GM19099 (cell line): Measurements from ENCODE around the gene CDKN2D.

Experiments
- POLR2A ChIP-seq: IDR thresholded peaks from 3 replicates; pipeline ENCODE4 v1.6.1; 2011; ENCODE audit warnings: low read depth; ENCODE audit not compliant: insufficient read length; ENCODE audit errors: extremely low read depth

CDKN2D gene

DNA sequence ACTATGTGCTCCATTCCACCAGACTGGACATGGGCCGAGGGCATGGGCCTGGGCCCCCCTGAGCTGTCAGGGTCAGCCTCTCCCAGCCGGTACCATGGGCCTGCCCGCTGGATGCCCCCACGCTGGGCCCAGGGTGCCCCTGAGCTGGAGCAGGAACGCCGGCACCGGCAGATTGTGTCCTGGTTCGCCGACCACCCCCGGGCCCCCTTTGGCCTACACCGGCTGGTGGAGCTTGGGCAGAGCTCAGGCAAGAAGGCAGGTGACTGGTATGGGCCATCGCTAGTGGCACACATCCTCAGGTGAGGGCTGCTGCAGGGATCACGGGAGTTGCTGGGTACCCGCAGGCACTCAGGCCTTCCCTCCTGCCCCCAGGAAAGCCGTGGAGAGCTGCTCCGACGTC, 22.0 kb downstream of the CDKN2D start:
- TF ChIP-seq POLR2A, result no peak

DNA sequence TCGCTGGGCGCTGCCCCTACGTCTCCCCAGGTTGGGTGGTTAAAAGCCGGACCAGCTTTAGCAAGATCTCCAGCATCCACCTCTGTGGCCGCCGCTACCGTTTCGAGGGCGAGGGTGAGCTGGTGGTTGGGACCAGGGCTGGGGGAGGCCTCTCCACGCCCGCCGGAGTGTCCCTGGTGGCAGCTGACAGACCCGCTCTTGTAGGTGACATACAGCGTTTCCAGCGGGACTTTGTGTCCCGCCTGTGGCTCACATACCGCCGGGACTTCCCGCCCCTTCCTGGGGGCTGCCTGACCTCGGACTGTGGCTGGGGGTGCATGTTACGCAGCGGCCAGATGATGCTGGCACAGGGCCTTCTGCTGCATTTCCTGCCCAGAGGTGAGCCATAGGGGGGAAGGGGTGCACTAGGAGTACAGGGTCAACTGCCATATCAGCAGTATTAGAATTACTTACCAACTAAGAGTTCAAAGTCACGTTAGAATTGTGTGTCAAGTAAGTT, 24.0 kb downstream of the CDKN2D start:
- TF ChIP-seq POLR2A, result no peak

DNA sequence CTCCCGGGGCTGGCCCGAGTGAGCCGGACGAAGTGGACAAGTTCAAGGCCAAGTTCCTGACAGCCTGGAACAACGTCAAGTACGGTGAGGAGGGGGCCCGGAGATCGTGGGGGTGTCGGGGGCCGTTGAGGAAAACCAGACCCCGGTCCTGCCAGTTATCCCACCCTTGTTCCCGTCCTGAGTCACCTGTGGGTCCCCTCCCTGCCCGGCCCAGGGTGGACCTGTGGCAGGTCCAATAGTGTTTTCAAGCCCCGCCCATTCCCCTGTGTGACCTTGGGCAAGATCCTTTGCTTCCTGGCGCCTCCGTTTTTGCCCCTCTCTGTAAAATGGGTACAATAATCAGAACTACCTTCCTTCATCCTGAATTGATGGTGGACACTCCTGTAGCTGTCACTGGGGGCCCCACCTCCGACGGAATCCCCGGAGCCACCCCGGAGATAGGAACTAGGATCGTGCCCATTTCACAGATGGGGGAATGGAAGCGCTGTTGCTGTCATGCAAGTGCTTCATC, 24.5 kb downstream of the CDKN2D start:
- no peak for TF ChIP-seq POLR2A

DNA sequence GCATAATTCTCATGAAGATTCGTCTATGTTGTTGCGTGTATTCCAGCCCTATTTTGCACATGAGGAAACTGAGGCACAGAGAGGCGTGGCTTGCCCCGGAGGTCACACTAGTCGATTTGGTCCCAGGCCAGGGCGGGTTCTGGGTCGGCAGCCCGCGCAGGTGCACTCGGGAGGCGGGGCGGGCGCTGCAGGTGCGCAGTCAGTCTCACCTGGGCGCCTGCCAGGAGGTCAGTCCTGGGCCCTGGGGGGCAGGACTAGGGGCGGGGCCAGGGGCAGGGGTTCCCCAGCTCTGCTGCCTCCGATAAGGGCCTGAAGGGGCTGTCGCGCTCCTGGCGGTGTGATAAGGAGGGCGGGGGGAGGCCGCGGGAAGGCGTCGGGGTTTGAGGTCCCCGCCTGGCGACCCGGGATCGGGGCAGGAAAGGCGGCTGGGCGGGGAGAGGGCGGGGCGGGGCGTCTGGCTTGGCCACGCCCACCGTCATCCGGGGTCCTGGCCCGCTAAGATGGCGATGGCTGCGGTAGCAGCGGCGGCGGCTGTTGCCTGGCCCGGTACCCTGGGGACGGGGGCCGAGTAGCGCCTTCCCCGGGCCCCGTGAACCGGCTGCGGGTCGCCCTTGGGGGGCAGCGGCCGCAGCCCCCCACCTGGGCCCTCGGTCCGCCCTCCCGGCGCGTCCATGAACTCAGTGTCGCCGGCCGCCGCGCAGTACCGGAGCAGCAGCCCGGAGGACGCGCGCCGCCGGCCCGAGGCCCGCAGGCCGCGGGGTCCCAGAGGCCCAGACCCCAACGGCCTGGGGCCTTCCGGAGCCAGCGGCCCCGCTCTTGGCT, 25.1 kb downstream of the CDKN2D start, which contains the start of gene ATG4D:
Gene ATG4D (plus strand): TSS at position 485 of the 822 bp plus-strand sequence. CDS start 187 bp downstream, at position 672.
- peak; percentile 91 for TF ChIP-seq POLR2A

DNA sequence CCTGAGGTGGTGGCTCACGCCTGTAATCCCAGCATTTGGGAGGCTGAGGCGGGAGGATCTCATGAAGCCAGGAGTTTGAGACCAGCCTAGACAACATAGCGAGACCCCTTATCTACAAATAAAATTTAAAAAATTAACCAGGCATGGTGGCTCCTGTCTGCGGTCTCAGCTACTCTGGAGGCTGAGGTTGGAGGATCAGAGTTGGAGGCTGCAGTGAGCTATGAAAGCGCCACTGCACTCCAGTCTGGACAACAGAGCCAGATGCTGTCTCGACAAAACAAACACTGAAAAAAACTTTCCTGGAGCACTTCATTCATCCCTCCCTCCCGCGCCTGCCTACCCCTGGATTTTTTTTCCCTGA, 25.7 kb downstream of the CDKN2D start:
- no peak for TF ChIP-seq POLR2A

DNA sequence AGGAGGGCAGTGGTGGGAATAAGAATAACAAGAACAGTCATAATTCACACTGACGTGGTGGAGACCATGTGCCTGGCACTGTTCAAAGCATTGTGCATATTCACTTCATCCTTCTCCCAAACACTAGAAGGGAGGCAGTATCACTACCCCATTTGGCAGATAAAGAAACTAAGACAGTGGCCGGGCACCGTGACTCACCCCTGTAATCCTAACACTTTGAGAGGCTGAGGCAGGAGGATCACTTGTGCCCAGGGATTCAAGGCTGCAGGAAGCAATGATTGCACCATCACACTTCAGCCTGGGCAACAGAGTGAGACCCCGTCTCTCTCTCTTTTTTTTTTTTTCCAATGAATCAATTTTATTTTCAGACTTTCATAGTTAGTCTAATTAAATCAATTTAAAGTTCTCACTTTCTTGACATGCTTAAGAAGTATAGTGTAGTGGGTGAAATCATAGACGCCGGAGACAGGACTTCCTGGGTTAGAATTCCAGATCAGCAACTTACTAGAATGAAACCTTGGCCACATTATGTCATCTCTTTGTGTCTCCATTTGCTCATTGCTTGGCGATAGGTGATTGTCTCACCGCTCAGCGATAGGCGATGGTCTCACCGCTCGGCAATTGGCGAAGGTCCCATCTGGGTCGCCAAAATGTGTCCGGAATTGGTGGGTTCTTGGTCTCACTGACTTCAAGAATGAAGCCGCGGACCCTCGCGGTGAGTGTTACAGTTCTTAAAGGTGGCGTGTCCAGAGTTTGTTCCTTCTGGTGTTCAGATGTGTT, 30.4 kb downstream of the CDKN2D start:
- TF ChIP-seq POLR2A, result no peak

DNA sequence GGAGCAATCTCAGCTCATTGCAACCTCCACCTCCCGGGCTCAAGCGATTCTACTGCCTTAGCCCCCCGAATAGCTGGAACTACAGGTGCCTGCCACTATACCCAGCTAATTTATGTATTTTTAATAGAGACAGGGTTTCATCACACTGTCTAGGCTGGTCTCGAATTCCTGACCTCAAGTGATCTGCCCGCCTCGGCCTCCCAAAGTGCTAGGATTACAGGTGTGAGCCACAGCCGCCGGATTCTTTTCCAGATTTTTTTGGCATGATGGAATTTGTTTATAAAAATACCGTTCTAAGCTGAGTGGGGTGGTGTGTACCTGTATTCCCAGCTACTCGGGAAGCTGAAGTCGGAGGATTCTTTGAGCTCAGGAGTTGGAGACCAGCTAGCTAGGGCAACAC, 31.1 kb downstream of the CDKN2D start:
- no peak for TF ChIP-seq POLR2A

DNA sequence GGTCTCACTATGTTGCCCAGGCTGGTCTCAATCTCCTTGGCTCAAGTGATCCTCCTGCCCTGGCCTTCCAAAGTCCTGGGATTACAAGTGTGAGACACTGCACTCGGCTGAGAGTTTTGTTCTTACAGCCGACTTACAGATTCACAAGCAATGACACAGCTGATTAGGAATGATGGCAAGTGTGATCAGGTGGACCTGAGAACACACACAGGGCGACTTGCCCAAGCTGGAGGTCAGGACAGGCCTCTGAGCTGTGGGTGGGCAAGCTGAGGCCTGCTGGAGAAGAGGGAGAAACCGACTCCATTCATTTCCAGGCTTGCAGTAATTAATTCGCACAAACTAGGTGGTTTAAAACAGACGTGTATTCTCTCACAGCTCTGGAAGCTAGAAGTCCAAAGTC, 33.2 kb downstream of the CDKN2D start:
- TF ChIP-seq POLR2A, result no peak

DNA sequence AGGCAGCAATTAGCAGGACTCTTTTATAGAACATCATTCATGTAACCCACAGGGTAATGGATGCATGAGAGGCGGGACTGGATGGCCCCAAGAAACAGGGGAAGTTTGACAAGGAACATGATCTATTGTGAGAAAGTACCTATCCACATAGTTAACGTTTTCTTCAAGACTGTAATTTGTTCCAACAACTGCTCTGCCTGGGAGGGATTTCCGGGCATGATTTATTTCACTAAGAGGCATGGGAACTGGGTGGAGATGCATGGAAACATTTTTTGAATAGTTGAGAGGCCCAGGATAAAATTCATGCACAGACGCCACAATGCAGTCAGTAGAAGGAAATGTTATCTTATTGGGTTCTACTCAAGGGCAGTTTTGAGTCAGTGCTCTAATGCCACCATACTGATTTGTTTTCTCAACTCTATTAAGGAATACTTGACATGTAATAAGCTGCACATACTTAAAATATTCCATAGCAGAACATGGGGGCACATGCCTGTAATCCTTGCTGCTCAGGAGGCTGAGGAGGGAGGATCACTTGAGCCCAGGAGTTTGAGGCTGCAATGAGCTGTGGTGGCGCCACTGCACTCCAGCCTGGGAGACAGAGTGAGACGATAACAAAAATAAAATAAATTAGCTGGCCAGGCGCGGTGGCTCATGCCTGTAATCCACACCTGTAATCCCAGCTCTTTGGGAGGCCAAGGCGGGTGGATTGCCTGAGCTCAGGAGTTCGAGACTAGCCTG, 35.0 kb downstream of the CDKN2D start:
- TF ChIP-seq POLR2A, result no peak

DNA sequence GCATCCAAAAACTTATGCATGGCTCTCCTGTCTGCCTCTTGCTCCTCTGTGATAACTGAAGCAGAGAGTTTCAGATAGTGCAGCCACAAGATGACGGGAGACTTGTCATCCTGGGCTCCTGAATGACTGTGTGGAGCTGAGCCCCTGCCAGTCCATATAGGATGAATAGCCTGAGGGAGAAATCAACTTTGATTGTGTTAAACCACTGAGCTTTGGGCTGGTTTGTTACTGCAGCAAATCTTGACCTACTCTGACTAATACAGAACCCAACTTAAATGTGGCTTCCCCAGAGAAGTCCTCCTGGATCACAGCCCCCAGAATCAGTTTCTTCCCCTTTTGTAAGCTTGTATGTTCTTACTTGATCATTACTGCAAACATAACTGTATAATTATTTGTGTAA, 36.3 kb downstream of the CDKN2D start:
- TF ChIP-seq POLR2A, result no peak

DNA sequence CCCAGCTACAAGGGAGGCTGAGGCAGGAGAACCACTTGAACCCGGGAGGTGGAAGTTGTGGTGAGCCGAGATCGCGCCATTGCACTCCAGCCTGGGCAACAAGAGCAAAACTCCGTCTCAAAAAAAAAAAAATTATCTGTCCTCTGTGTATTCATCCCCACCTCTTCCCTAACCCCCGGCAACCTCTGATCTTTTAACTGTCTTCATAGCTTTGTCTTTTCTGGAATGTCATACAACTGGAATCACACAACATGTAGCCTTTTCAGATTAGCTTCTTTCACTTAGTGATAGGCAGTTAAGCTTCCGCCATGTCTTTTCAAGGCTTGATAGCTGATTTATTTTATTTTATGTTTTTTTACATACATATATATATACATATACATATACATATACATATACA, 43.1 kb downstream of the CDKN2D start:
- TF ChIP-seq POLR2A, result no peak

DNA sequence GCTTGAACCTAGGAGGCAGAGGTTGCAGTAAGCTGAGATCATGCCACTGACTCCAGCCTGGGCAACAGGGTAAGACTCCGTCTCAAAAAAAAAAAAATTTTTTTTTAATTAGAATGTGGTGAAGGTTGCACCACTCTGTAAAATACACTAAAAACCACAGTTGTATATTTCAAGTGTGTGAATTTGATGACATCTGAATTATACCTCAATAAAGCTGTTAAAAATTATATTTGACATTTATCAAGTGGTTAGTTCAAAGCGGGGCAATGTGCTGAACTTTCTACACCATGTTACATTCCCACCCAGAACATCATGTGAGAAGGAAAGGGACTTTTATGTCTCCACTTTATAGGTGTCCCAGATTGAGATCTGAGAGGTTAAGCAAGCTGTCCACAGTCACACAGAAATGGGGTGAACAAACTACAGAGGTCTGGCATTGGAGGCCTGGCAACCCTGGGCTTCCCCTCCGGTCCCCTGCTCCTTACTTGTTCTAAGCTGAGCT, 45.6 kb downstream of the CDKN2D start:
- no peak for TF ChIP-seq POLR2A

DNA sequence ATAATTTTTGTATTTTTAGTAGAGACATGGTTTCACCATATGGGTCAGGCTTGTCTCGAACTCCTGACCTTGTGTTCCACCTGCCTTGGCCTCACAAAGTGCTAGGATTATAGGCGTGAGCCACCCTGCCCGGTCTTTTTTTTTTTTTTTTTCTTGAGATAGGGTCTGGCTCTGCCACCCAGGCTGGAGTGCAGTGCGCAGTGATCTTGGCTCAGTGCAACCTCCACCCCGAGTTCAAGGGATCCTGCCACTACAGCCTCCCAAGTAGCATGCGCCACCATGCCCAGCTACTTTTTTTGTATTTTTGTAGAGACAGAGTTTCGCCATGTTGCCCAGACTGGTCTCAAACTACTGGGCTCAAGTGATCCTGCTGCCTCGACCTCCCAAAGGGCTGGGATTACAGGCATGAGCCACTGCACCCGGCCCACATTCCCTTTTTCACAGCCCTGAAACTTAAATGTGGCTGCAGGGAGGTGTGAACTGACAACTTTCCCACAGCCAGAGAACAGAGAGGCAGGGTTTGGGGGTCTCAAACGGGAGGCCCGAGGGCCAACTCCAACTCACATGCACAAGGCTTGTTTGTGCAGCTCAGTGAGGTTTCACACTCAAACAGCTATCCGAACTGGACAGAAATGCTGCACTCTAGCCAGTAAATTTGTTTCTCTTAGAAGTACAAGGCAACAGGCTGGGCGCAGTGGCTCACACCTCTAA, 47.2 kb downstream of the CDKN2D start:
- TF ChIP-seq POLR2A, result no peak

DNA sequence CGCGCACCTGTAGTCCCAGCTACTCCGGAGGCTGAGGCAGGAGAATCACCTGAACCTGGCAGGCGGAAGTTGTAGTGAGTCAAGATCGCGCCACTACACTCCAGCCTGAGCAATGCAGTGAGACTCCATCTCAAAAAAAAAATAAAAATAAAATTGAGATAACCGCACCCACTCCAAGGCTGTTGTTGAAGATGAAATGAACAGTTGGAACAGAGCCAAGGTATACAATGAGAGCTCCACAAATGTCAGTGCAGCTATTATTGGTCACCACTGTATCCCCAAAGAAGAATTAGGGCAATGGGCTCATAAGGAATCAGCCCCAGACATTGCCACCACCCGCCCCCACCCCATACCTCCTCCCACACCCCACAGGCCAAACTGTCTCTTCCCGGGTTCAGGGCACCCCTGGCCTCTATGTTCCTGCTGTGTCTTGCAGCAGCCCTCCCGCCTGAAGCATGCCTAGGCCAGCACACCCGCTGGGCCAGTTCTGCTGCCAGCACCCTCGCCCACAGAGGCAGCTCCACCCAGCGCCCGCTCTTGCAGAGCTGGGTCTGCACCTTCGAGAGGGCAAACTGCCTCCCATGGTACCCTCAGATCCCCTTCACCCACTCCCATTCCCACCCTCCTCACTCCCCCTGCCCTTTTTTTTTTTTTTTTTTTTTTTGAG, 48.0 kb downstream of the CDKN2D start:
- no peak for TF ChIP-seq POLR2A
